NCI-H82 treated with DMSO at 0.1 percent for 48 hours (cell line): ENCODE results near the gene SBF1.

ENCODE experiments used
- DNase-seq: peaks from one replicate; lab custom pipeline; 2025; ENCODE audit not compliant: unreplicated experiment; lab: John Stamatoyannopoulos, UW

The SBF1 gene

GRCh38 chr22:50485221-50486131 is 10.6 kb upstream of the SBF1 start:
- DNase-seq = no peak

GRCh38 chr22:50483977-50484853 is 9.4 kb upstream of the SBF1 start:
- DNase-seq = no peak

- DNase-seq = no peak
These were observed 8.7 kb upstream of the SBF1 start for GRCh38 chr22:50483556-50483955.

- no peak for DNase-seq
These were observed 8.3 kb upstream of the SBF1 start for GRCh38 chr22:50483106-50483505.

- no peak for DNase-seq
These were observed 7.6 kb upstream of the SBF1 start for GRCh38 chr22:50482107-50483074.

- DNase-seq = no peak
These were observed 6.7 kb upstream of the SBF1 start, which contains the start of gene ADM2 for GRCh38 chr22:50481440-50482106. TSS of gene ADM2 (plus strand) at chr22:50481543. CDS start at chr22:50481848, 305 bp downstream.

- DNase-seq = no peak
These were observed 6.2 kb upstream of the SBF1 start for GRCh38 chr22:50481045-50481439.

- no peak for DNase-seq
These were observed 4.9 kb upstream of the SBF1 start for GRCh38 chr22:50479721-50480120.

GRCh38 chr22:50477923-50478322 is 3.1 kb upstream of the SBF1 start:
- no peak for DNase-seq

- DNase-seq = no peak
These were observed 2.0 kb upstream of the SBF1 start for GRCh38 chr22:50476868-50477267.

GRCh38 chr22:50475652-50476002 is 792 bp upstream of the SBF1 start:
- no peak for DNase-seq

- no peak for DNase-seq
These were observed 772 bp downstream of the SBF1 start for GRCh38 chr22:50473855-50474671.

- DNase-seq = no peak
These were observed 1.7 kb downstream of the SBF1 start for GRCh38 chr22:50473088-50473487.

GRCh38 chr22:50471962-50472361 is 2.9 kb downstream of the SBF1 start:
- no peak for DNase-seq

- no peak for DNase-seq
These were observed 3.5 kb downstream of the SBF1 start for GRCh38 chr22:50471197-50471847.

GRCh38 chr22:50470491-50470890 is 4.3 kb downstream of the SBF1 start:
- no peak for DNase-seq

- DNase-seq = no peak
These were observed 5.2 kb downstream of the SBF1 start for GRCh38 chr22:50469377-50470305.

GRCh38 chr22:50468626-50469025 is 6.2 kb downstream of the SBF1 start:
- DNase-seq = no peak
